ENCODE results near the gene KLHL28.

KLHL28 gene

GRCh38 chr14:44959538-44959937 lies 2.2 kb downstream of the KLHL28 start:
- no peak for DNase-seq

- no peak for DNase-seq
Observed at GRCh38 chr14:44956866-44957265, 4.9 kb downstream of the KLHL28 start.

GRCh38 chr14:44955528-44955927 lies 6.2 kb downstream of the KLHL28 start:
- no peak for DNase-seq

GRCh38 chr14:44954750-44955149 lies 7.0 kb downstream of the KLHL28 start:
- DNase-seq, result no peak

DNA sequence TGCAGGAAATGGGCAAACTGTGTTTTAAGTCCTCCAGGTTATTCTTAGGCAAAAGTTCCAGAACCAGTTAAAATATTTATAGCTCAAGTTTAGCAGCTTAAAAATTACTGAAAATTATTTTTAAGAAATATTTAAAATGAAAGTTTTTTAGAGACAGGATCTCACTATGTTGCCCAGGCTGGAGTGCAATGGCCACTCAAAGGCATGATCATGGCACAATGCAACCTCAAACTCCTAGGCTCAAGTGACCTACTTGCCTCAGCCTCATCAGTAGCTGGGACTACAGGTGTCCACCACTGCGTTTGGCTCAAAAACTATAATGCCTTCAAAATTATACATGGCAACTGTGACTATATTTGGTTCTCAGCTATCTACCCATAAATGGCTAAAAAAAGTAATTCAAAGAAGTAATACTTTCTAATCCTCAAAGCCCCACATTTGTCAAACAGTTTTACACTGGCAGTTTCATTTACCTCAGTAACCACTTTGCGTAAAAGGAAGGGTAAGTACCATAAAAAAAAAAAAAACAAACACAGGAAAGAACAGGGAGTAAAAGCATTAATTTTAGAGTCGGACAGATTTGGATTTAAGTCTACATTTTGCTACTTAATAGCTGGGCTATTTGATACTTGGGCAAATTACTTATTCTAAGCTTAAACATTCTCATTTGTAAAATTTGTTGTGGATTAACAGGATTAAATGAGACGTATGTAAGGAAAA lies 9.2 kb downstream of the KLHL28 start:
- no peak for DNase-seq

DNA sequence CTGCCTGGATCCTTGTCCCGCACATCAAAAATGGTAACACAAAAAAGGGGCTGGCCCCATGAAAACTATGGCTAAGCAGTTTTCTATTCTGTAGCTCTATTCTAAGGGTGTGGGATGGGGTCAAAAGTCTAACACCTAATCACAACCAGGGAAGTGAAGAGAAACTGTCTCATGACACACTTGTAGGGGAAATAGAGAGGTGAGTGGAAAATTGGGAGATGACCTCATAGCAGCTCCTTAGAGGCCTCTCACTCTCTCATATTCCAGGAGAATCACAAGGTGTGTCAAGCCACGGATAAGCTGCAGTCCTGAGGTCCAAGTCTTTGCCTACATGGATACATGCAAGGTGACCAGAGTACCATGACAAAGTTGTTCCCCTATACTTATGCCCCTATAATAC lies 10.7 kb downstream of the KLHL28 start:
- DNase-seq, result no peak

GRCh38 chr14:44945264-44945663 lies 16.5 kb downstream of the KLHL28 start:
- DNase-seq, result no peak

GRCh38 chr14:44944107-44944506 lies 17.6 kb downstream of the KLHL28 start:
- DNase-seq, result no peak

DNA sequence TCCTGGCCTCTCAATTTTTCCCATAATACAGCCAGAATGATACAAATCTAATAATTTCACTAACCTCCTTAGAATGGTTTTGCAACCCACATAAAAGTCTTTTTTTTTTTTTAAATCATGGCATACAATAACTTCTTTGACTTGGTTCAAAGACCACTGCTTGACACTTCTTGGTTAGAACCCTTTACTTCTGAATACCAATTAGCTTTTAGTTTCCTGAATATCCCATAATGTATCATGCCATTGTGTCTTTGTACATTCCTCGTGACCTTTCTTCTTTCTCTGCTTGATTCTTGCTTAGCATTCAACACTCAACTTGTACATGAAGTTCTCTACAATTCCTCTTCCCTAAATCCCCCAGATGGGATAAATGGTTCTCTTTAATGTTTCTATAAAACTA lies 19.3 kb downstream of the KLHL28 start:
- DNase-seq, result no peak

DNA sequence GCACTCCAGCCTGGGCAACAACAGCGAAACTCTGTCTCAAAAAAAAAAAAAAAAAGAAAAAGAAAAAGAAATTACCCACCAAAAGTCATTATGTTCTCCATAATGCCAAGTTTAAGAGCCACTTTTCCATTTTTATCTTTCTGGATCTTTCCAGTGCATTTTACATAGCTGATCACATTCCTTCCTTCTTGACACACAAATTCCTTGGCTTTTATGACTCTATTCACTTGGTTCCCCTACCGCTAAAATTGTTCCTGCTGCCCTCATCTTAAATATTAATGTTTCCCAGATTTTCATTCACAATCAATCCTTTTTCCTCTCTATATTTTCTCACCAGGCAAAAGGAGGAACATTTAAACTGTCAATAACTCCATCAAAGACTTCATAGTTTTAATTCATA lies 20.2 kb downstream of the KLHL28 start:
- no peak for DNase-seq

- DNase-seq, result no peak
Observed at GRCh38 chr14:44940944-44941343, 20.8 kb downstream of the KLHL28 start.

DNA sequence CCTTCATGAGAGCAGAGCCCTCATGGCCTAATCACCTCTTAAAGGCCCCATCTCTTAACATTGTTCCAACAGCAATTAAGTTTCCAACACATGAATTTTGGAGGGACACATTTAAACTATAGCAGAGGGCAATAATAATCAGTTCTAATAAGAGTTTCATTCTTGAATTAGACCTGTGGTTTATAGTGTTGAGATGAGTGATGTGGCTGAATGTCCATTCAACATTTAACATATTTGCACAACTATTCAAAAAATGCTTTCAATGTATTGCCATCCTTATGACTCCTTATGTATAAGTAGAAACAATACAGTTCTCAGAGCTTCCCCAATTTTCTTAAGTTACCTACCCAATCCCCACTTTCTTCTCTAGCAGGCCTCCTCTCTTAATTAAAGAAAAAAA lies 21.5 kb downstream of the KLHL28 start:
- no peak for DNase-seq

DNA sequence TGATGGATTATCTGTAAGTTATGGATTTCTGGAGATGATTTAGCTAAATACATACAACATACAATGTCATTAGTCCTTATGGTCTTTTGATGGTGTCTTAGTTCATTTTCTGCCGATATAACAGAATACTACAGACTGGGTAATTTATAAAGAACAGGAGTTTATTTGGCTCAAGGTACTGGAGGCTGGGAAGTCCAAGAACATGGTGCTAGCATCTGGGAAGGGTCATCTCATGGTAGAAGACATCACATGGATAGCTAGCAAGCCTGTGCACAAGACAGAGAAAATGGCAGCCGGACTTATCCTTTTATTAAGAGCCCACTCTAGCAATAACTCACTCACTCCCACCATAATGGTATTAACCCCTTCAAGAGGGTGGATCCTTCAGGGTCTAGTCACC lies 24.2 kb downstream of the KLHL28 start:
- DNase-seq, result no peak

DNA sequence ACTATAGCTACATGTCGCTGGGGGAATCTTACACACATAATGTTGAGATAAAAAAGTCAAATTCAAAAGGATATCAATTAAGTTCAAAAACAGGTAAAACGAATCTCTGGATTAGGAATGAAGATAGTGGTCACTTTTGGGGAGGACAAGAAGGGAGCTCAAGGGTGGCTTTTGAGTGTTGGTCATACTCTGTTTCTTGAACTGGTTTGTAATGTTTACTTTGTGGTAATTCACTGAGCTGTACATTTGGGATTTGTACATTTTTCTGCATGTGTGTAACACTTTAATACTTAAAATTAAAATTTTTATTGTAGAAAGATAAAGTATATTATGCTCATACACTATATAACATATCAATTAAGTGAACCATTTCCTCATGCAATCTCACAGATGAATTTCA lies 26.6 kb downstream of the KLHL28 start:
- DNase-seq, result no peak

GRCh38 chr14:44928793-44929192 lies 33.0 kb downstream of the KLHL28 start:
- DNase-seq, result no peak

- no peak for DNase-seq
Observed at GRCh38 chr14:44914849-44915248, 46.9 kb downstream of the KLHL28 start.

DNA sequence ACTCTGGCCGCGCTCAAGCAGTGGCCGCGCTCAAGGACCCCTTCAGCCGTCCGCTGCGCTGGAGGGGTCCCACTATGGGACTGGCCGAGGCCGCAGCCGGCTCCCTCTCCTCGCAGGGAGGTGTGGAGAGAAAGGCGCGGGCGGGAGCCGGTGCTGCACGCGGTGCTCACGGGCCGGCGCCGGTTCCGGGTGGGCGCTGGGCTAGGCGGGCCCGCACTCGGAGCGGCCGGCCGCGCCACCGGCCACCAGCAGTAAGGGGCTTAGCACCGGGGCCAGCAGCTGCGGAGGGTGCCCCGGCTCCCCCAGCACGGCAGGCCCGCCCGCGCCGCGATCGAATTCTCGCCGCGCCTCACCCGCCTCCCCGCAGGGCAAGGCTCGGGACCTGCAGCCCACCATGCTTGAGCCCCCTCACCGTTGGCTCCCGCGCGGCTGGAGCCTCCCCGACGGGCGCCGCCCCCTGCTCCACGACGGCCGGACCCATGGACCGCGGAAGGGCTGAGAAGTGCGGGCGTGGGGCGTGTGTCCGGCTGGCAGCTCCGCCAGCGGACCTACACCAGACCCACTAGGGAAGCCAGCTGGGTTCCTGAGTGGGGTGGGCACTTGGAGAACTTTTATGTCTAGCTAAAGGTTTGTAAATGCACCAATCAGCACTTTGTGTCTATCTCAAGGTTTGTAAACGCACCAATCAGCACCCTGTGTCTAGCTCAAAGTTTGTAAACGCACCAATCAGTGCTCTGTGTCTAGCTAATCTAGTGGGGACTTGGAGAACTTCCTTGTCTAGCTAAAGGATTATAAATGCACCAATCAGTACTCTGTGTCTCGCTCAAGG lies 49.5 kb downstream of the KLHL28 start:
- DNase-seq, result peak in 1 of 3 donors; percentile 6

DNA sequence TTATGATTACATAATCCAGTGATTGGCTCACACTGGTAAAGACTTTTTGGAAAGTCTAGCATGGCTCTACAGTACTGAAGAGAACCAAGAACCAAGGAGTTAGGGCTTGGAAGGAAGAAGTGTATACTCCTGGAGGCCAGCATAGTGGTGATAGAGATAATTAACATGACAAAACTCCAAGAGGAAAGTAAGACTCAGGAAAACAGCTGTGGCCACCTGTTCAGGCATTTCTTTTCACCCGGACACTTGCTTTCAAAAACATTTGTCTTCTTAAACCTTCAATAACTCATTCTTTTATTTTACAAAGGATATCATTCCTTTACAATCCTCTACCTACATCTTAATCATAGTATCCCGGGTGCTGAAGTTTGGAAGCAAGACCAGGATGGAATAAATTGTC lies 50.9 kb downstream of the KLHL28 start:
- no peak for DNase-seq

DNA sequence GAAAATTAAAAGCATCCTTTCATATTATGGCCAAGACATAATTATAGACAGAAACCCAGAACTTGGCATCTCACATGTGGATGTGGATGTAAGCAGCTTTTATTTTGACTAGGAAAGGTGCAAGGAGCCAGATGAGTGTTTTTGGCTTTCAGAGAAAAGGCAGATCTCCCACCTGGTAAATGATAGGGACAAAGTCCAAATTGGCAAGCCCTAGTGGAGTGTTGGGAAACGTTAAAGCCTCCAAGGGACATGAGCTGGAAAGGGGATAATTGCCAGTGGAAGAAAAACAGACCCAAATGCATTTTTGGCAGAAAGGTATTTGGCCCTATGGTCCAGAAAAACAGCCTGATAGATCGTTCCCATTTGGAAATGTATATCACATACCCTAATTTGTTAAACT lies 60.1 kb downstream of the KLHL28 start:
- no peak for DNase-seq

GRCh38 chr14:44898551-44898950 lies 63.2 kb downstream of the KLHL28 start:
- no peak for DNase-seq

GRCh38 chr14:44897845-44898151 lies 63.9 kb downstream of the KLHL28 start:
- DNase-seq, result no peak

- DNase-seq, result peak; percentile 95 to 98 (median 98)
Observed at GRCh38 chr14:44897041-44897844, 64.5 kb downstream of the KLHL28 start.

DNA sequence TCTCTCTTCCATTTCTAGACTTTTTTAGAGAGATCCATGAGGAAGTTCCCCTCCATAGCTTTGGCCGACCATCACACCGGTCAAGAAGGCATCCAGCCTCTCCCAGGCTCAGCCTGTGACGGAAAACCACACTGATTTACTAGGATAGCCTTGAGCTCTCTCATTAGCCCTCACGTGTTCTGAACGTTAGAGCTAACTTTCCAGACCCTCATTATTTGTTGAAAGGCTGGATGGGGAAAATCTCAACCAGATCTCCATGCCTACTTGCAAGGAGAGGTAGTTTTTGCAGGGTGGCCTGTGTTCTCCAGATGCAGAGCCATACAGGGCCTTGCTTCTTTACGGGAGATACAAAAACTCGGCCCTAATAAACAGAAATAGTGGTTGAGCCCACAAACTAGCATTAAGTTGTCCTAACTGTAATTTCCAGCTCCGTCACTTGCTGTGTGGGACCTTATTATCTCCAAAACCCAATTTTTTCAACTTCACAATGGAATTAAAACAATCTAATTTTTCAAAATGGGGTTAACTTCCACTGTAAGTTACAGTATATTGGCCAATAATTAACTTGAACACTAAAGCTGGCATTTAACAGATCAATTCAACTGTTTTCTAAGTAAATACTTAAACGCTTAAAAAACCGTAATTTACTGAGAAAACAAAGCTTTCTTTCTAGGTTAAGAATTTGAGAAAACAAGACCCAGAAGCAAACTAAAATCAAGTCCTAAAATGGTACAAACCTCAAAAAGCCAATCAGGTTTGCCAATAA lies 65.3 kb downstream of the KLHL28 start:
- no peak for DNase-seq
